GM12865 (cell line): ENCODE results near the gene HBG2.

Source experiments
- DNase-seq: peaks from one replicate; pipeline ENCODE4 v3.0.0; 2010; ENCODE audit warnings: low read depth
- H3K4me3 ChIP-seq: 2 replicates; pipeline ENCODE4 v1.5.1; 2011; ENCODE audit warnings: mild to moderate bottlenecking, low read depth, low read length, control low read depth
- TF ChIP-seq, protein P1 (sequence below): IDR thresholded peaks from 2 replicates; pipeline ENCODE4 v1.5.1; 2011; ENCODE audit warnings: low read length, control low read depth, low read depth, inconsistent platforms; ENCODE audit not compliant: insufficient read depth; ENCODE audit errors: missing control alignments

The HBG2 gene

GRCh38 chr11:5272395-5273017, 17.9 kb upstream of the HBG2 start:
- no peak for DNase-seq
- TF ChIP-seq, protein P1, sequence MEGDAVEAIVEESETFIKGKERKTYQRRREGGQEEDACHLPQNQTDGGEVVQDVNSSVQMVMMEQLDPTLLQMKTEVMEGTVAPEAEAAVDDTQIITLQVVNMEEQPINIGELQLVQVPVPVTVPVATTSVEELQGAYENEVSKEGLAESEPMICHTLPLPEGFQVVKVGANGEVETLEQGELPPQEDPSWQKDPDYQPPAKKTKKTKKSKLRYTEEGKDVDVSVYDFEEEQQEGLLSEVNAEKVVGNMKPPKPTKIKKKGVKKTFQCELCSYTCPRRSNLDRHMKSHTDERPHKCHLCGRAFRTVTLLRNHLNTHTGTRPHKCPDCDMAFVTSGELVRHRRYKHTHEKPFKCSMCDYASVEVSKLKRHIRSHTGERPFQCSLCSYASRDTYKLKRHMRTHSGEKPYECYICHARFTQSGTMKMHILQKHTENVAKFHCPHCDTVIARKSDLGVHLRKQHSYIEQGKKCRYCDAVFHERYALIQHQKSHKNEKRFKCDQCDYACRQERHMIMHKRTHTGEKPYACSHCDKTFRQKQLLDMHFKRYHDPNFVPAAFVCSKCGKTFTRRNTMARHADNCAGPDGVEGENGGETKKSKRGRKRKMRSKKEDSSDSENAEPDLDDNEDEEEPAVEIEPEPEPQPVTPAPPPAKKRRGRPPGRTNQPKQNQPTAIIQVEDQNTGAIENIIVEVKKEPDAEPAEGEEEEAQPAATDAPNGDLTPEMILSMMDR, result no peak
- no peak overlapping the region for H3K4me3 ChIP-seq

DNA sequence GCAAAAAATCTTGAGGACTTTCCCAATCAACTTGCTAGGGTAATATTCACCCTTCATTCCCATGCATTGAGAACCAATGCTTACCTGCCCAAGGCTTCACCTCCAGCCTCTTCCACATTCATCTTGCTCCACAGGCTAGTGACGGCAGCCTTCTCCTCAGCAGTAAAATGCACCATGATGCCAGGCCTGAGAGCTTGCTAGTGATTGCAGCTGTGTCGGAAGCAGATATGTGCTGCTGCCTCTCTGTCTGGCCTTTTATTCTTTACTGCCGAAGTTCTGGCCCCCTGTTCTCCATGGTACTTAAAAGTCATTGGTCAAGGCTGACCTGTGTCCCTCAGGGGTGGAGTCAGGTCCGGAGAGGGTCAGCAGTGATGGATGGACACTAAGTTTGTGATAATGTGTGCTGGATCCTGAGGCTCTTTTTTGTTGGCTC, 15.2 kb upstream of the HBG2 start, which contains the start of gene HBE1:
Gene HBE1 (minus strand): TSS at position 231 of the 433 bp plus-strand sequence. CDS start 55 bp downstream, at position 176.
- no peak for DNase-seq
- TF ChIP-seq, protein P1, result no peak
- no peak within 1 kb of the TSS for H3K4me3 ChIP-seq

- H3K4me3 ChIP-seq, result no peak overlapping the region
- no peak for DNase-seq
- TF ChIP-seq, protein P1, result no peak
Observed at GRCh38 chr11:5267033-5267563, 12.5 kb upstream of the HBG2 start.

DNA sequence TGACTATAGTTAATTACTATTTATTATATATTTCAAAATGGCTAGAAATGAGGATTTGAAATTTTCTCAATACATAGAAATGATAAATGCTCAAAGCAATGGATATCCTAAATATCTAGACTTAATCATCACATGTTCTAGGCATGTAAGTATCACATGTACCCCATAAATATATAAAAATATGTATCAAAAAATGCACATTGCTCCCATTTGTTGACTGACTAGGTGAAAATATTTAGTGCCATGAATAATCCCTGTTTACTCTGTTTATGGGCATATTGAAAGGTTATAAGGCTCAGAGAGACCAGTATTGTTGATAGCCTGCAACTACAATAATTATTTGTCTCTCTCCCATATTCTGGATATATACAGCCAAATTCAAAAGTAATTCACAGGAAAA, 12.0 kb upstream of the HBG2 start:
- no peak overlapping the region for H3K4me3 ChIP-seq
- no peak for DNase-seq
- TF ChIP-seq, protein P1, result no peak

DNA sequence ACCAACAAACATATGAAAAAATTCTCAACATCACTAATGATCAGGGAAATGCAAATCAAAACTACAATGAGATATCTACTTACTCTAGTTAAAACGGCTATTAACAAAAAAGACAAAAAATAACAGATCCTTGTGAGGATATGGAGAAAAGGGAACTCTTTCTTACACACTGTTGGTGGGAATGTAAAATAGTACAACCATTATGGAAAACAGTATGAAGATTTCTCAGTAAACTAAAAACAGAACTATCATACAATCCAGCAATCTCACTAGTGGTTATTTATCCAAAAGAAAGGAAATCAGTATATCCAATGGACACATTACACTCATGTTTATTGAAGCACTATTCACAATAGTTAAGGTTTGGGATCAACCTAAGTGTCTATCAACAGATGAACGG, 11.3 kb upstream of the HBG2 start:
- TF ChIP-seq, protein P1, result no peak
- no peak overlapping the region for H3K4me3 ChIP-seq
- no peak for DNase-seq

- DNase-seq, result no peak
- no peak overlapping the region for H3K4me3 ChIP-seq
- TF ChIP-seq, protein P1, result no peak
Observed at GRCh38 chr11:5258543-5259262, 4.1 kb upstream of the HBG2 start.
